GM12872 (cell line): ENCODE measurements around the gene CELA3B.

Experiments
- TF ChIP-seq, protein P1 (sequence below): IDR thresholded peaks from 3 replicates; pipeline ENCODE4 v1.5.1; 2011; ENCODE audit warnings: low read depth, mild to moderate bottlenecking, low read length, moderate library complexity; ENCODE audit not compliant: insufficient read depth

Gene CELA3B

DNA sequence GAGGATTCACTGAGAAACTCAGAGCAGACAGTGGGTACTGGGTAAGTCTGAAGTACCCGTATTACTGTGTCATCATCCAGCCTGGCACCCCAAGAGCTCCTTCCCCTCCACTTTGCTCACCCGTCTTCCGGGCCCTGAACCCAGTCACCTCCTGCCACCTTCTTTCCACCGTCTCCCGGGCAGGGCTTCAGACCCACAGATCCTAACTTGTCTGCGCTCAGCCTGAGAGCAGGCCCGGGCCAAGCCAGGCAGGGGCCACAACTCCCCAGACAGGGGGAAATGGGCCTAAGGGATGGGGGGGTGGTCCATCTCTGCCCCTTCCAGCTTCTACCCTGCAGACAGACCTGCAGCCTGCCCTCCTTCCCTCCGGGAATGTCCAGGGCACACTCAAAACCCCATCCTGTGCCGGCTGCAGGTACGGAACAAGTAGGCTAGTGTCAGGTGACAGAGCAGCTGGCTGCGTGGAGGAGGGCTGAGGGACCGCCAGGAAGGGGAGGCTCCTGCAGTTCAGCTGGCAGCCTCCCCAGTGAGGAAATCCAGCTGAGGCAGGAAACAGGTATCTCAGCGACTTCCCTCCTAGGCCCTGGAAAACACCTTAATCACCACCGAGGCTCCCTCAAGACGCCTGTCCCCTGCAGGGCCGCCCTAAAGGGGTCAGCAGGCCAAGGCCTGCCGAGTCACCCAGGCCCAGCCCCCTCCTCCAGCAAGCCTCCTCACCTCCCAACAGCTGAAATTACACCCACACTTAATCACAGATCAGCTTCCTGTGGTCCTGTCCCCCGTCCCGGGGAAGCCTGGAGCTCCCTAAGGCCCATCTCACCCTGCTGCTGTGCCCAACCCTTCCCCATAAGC, 43.2 kb upstream of the CELA3B start:
- TF ChIP-seq, protein P1, sequence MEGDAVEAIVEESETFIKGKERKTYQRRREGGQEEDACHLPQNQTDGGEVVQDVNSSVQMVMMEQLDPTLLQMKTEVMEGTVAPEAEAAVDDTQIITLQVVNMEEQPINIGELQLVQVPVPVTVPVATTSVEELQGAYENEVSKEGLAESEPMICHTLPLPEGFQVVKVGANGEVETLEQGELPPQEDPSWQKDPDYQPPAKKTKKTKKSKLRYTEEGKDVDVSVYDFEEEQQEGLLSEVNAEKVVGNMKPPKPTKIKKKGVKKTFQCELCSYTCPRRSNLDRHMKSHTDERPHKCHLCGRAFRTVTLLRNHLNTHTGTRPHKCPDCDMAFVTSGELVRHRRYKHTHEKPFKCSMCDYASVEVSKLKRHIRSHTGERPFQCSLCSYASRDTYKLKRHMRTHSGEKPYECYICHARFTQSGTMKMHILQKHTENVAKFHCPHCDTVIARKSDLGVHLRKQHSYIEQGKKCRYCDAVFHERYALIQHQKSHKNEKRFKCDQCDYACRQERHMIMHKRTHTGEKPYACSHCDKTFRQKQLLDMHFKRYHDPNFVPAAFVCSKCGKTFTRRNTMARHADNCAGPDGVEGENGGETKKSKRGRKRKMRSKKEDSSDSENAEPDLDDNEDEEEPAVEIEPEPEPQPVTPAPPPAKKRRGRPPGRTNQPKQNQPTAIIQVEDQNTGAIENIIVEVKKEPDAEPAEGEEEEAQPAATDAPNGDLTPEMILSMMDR, result no peak

GRCh38 chr1:21935393-21935804, 41.4 kb upstream of the CELA3B start:
- TF ChIP-seq, protein P1, result no peak

GRCh38 chr1:21935891-21936365, 40.9 kb upstream of the CELA3B start:
- TF ChIP-seq, protein P1, result no peak

DNA sequence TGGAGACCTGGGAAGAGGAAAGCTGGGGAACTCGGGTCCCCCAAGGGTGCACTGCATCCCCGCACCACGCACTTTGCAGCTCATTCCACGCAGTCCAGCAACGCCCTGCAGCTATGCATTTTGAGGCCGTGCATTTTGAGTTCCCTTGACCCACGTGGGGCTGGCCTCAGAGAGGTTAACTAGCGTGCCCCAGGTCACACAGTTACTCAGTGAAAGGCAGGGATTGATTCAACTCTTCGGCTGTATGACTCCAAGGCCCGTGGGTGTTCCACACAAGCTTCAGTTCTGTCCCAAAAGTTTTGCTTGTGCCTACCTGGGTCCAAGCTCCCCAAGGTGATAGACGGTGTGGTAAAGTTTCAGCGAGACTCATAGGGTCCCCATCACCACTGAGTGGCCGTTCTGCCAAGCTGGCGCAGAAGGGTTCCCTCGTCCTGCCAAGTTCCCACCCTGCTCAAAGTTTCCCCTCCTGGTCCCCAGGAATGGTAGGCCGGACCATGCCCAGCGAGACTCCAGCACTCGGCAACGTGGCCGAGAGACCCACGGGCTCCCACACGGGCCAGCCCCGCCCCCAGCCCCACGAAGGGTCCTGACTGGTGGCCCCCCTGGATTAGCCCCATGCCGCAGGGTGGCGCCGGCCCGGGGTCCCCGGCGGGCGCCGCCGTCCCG, 40.3 kb upstream of the CELA3B start:
- TF ChIP-seq, protein P1, result no peak

GRCh38 chr1:21937034-21937371, 39.8 kb upstream of the CELA3B start, which contains the start of gene HSPG2:
TSS of gene HSPG2 (minus strand) at chr1:21937310. CDS start at chr1:21937217, 93 bp downstream.
- TF ChIP-seq, protein P1, result no peak

DNA sequence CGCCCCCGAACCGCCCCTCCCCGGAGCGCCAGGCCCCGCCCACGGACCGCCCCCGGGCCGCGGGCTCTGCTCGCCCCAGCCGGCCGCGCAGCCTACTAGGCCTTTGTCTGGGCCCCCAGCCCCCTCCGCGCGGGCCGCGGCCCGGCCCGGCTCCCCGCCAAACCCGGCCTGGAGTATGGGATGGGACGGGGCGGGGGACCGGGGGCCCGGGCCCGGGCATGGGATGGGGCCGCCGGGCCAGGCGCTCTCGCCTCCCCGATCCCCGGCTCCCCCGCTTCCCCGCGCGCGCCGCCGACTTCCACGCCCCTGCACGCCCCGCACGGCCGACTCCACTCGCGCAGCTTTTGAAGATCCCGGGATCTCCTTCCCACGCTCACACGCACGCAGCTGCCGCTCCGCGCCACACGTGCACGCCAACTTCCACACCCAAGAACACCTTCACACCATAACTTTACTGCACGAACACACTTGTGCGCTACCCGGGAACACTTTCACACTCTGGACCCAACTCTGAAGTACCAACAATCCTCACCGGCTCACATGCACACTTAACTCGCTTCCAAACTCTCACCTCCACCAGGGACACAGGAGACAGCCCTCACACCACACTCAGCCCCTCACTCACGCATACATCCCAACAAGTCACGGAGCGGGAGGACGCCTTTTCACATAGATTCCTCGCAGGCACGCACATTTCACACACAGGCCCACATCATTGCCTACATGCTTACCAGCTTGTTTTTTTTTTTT, 39.3 kb upstream of the CELA3B start:
- TF ChIP-seq, protein P1, result no peak
